ENCODE measurements around the gene MTCL1.

Gene MTCL1

GRCh38 chr18:8688216-8688800, 17.0 kb upstream of the MTCL1 start:
- H4K20me1 ChIP-seq (ENCODE audit: insufficient read depth, low read length, poor library complexity, severe bottlenecking): no peaks in the 10 kb centered on the region
- H3K9ac ChIP-seq (ENCODE audit: low read depth, low read length, poor library complexity, severe bottlenecking): no peak overlapping the region
- no peaks in the 10 kb centered on the region for H3K9me2 ChIP-seq (replicated peaks; ENCODE audit: low read depth, low read length)
- H3K79me2 ChIP-seq (ENCODE audit: insufficient read depth, low read length): no peaks in the 10 kb centered on the region
- no peak overlapping the region for H3K4me2 ChIP-seq (ENCODE audit: low read depth, low read length, poor library complexity, severe bottlenecking)
- no peaks in the 10 kb centered on the region for H3F3A ChIP-seq (ENCODE audit: low read depth)
- no peaks in the 10 kb centered on the region for H3K36me3 ChIP-seq (ENCODE audit: insufficient read depth, low read length)
- TF ChIP-seq CTCF (conservative IDR thresholded peaks at IDR 0.05; ENCODE audit: low read length) (no peak), EZH2phosphoT487 (IDR thresholded peaks at IDR 0.05; ENCODE audit: borderline replicate concordance) (no peak)
- H3K4me3 ChIP-seq (ENCODE audit: low read length, poor library complexity, severe bottlenecking): no peak overlapping the region
- H3K27me3 ChIP-seq (ENCODE audit: insufficient read depth, low read length, poor library complexity, severe bottlenecking): no peaks in the 10 kb centered on the region
- H3K9me3 ChIP-seq (ENCODE audit: insufficient read depth, low read depth, low read length): no peaks in the 10 kb centered on the region
- no peaks in the 10 kb centered on the region for H3K4me1 ChIP-seq (ENCODE audit: insufficient read depth, low read length, poor library complexity, severe bottlenecking)
- H2AFZ ChIP-seq (ENCODE audit: low read length): no peak overlapping the region

DNA sequence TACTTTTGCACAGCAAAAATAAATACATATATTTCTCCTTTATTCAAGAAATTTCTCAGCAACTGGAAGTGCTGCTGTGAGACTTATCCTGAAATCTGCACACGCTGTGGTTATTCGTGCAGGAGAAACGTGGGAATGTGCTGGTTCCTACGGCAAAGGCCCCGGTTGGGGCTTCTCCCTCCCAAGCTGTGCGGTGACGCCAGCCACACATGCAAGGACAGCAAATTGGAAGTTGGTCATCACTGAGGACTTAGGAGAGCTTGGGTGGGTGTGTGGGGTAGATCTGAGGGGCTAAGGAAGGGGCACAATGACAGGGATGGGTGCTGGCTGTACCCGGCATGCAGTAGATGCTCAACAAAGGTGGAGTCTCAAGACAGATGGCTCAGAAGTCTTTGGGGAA, 16.5 kb upstream of the MTCL1 start:
- no peaks in the 10 kb centered on the region for H3K79me2 ChIP-seq (ENCODE audit: insufficient read depth, low read length)
- no peaks in the 10 kb centered on the region for H3K9me2 ChIP-seq (replicated peaks; ENCODE audit: low read depth, low read length)
- no peaks in the 10 kb centered on the region for H4K20me1 ChIP-seq (ENCODE audit: insufficient read depth, low read length, poor library complexity, severe bottlenecking)
- H3K4me2 ChIP-seq (ENCODE audit: low read depth, low read length, poor library complexity, severe bottlenecking): no peak overlapping the region
- H3K9ac ChIP-seq (ENCODE audit: low read depth, low read length, poor library complexity, severe bottlenecking): no peak overlapping the region
- no peaks in the 10 kb centered on the region for H3K36me3 ChIP-seq (ENCODE audit: insufficient read depth, low read length)
- no peak overlapping the region for H3K4me3 ChIP-seq (ENCODE audit: low read length, poor library complexity, severe bottlenecking)
- TF ChIP-seq CTCF (conservative IDR thresholded peaks at IDR 0.05; ENCODE audit: low read length) (no peak), EZH2phosphoT487 (IDR thresholded peaks at IDR 0.05; ENCODE audit: borderline replicate concordance) (no peak)
- no peaks in the 10 kb centered on the region for H3F3A ChIP-seq (ENCODE audit: low read depth)
- no peaks in the 10 kb centered on the region for H3K4me1 ChIP-seq (ENCODE audit: insufficient read depth, low read length, poor library complexity, severe bottlenecking)
- no peaks in the 10 kb centered on the region for H3K27me3 ChIP-seq (ENCODE audit: insufficient read depth, low read length, poor library complexity, severe bottlenecking)
- H3K9me3 ChIP-seq (ENCODE audit: insufficient read depth, low read depth, low read length): no peaks in the 10 kb centered on the region
- H2AFZ ChIP-seq (ENCODE audit: low read length): no peak overlapping the region

GRCh38 chr18:8689517-8689916, 15.8 kb upstream of the MTCL1 start:
- Histone ChIP-seq H3K4me2 (ENCODE audit: low read depth, low read length, poor library complexity, severe bottlenecking) (no peak overlapping the region), H3K79me2 (ENCODE audit: insufficient read depth, low read length) (no peaks in the 10 kb centered on the region), H3F3A (ENCODE audit: low read depth) (no peaks in the 10 kb centered on the region), H2AFZ (ENCODE audit: low read length) (no peak overlapping the region), H3K9me2 (replicated peaks; ENCODE audit: low read depth, low read length) (no peaks in the 10 kb centered on the region), H3K9ac (ENCODE audit: low read depth, low read length, poor library complexity, severe bottlenecking) (no peak overlapping the region), H4K20me1 (ENCODE audit: insufficient read depth, low read length, poor library complexity, severe bottlenecking) (no peaks in the 10 kb centered on the region), H3K4me1 (ENCODE audit: insufficient read depth, low read length, poor library complexity, severe bottlenecking) (no peaks in the 10 kb centered on the region), H3K9me3 (ENCODE audit: insufficient read depth, low read depth, low read length) (no peaks in the 10 kb centered on the region), H3K4me3 (ENCODE audit: low read length, poor library complexity, severe bottlenecking) (no peak overlapping the region), H3K36me3 (ENCODE audit: insufficient read depth, low read length) (no peaks in the 10 kb centered on the region), H3K27me3 (ENCODE audit: insufficient read depth, low read length, poor library complexity, severe bottlenecking) (no peaks in the 10 kb centered on the region)
- TF ChIP-seq EZH2phosphoT487 (IDR thresholded peaks at IDR 0.05; ENCODE audit: borderline replicate concordance) (no peak), CTCF (conservative IDR thresholded peaks at IDR 0.05; ENCODE audit: low read length) (no peak)

Measured in Loucy (cell line).